Type B pancreatic cell (in vitro differentiated cells): Measurements from ENCODE around the gene CCL7. TPM values are rescaled to one million over a fixed set of nuclear protein-coding genes. Genes with fewer than 3 reads are reported as not detected.

Source experiments
- DNase-seq: peaks from one replicate; pipeline ENCODE4 v3.0.0; 2021; ENCODE audit warnings: mixed read lengths; ENCODE audit not compliant: unreplicated experiment; ENCODE audit errors: extremely low spot score
- H3K27ac Mint-ChIP-seq: 2 replicates; pipeline ENCODE4 v1.8.0; 2021; ENCODE audit warnings: mild to moderate bottlenecking, mixed read lengths
- H3K27me3 Mint-ChIP-seq: 2 replicates; pipeline ENCODE4 v1.8.0; 2021; ENCODE audit warnings: mixed read lengths
- H3K36me3 Mint-ChIP-seq: 2 replicates; pipeline ENCODE4 v1.8.0; 2021; ENCODE audit warnings: mixed read lengths
- H3K4me1 Mint-ChIP-seq: one replicate; pipeline ENCODE4 v1.8.0; 2021; ENCODE audit warnings: mixed read lengths; ENCODE audit not compliant: unreplicated experiment
- H3K4me3 Mint-ChIP-seq: 2 replicates; pipeline ENCODE4 v1.8.0; 2021; ENCODE audit warnings: mild to moderate bottlenecking, mixed read lengths
- H3K9me3 Mint-ChIP-seq: 2 replicates; pipeline ENCODE4 v1.8.0; 2021; ENCODE audit warnings: mixed read lengths
- total RNA-seq: library from RNA; stranded (reverse); gene quantifications from 2 replicates; pipeline ENCODE4 v1.2.1, GENCODE V29; 2021; ENCODE audit warnings: low replicate concordance
- TF ChIP-seq, protein P1 (sequence below): fragments of 200-600 bp; sonication (generic); conservative IDR thresholded peaks from 2 replicates; pipeline ENCODE4 v1.5.0; 2021; ENCODE audit warnings: antibody characterized with exemption, mild to moderate bottlenecking

CCL7 gene
- total RNA-seq, 1 donor from 2014 or later: not detected

DNA sequence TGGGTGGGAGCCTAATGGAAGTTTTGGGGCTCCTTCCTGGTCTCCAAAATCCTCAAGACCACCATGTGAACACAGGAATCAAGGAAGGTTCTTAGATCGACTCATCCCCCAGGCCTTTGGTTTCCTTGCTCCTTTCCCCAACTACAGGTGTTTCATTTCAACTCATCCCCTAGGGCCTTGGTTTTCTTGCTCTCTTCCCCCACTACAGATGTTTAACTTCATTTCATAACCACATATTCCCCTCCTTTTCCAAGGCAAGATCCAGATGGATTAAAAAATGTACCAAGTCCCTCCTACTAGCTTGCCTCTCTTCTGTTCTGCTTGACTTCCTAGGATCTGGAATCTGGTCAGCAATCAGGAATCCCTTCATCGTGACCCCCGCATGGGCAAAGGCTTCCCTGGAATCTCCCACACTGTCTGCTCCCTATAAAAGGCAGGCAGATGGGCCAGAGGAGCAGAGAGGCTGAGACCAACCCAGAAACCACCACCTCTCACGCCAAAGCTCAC, 15.3 kb downstream of the CCL7 start, which contains the start of gene CCL11:
Gene CCL11, plus strand, starts transcription at position 457 of the 507 bp plus-strand sequence. CDS start 67 bp downstream, outside the sequence.
- no peak for DNase-seq
- H3K4me1 Mint-ChIP-seq: no peaks in the 10 kb centered on the region
- peaks cover 61% of the 10 kb centered on the region for H3K27me3 Mint-ChIP-seq
- peaks cover 5% of the 10 kb centered on the region for H3K9me3 Mint-ChIP-seq
- H3K36me3 Mint-ChIP-seq: no peaks in the 10 kb centered on the region
- TF ChIP-seq, protein P1, sequence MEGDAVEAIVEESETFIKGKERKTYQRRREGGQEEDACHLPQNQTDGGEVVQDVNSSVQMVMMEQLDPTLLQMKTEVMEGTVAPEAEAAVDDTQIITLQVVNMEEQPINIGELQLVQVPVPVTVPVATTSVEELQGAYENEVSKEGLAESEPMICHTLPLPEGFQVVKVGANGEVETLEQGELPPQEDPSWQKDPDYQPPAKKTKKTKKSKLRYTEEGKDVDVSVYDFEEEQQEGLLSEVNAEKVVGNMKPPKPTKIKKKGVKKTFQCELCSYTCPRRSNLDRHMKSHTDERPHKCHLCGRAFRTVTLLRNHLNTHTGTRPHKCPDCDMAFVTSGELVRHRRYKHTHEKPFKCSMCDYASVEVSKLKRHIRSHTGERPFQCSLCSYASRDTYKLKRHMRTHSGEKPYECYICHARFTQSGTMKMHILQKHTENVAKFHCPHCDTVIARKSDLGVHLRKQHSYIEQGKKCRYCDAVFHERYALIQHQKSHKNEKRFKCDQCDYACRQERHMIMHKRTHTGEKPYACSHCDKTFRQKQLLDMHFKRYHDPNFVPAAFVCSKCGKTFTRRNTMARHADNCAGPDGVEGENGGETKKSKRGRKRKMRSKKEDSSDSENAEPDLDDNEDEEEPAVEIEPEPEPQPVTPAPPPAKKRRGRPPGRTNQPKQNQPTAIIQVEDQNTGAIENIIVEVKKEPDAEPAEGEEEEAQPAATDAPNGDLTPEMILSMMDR: no peak
- H3K4me3 Mint-ChIP-seq: no peak within 1 kb of the TSS
- no peak within 1 kb of the TSS for H3K27ac Mint-ChIP-seq

DNA sequence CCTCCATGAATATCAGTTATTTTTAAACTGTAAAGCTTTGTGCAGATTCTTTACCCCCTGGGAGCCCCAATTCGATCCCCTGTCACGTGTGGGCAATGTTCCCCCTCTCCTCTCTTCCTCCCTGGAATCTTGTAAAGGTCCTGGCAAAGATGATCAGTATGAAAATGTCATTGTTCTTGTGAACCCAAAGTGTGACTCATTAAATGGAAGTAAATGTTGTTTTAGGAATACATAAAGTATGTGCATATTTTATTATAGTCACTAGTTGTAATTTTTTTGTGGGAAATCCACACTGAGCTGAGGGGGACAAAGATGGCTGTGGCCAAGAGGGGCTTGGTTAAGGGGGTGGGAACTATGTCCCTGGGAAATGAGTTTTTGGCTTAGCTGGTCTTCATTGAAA, 17.9 kb downstream of the CCL7 start:
- DNase-seq: no peak
- Mint-ChIP-seq H3K4me3 (no peak overlapping the region), H3K4me1 (no peaks in the 10 kb centered on the region), H3K36me3 (no peaks in the 10 kb centered on the region), H3K27me3 (peaks cover 45% of the 10 kb centered on the region), H3K9me3 (no peaks in the 10 kb centered on the region), H3K27ac (no peak overlapping the region)
- TF ChIP-seq, protein P1: no peak

DNA sequence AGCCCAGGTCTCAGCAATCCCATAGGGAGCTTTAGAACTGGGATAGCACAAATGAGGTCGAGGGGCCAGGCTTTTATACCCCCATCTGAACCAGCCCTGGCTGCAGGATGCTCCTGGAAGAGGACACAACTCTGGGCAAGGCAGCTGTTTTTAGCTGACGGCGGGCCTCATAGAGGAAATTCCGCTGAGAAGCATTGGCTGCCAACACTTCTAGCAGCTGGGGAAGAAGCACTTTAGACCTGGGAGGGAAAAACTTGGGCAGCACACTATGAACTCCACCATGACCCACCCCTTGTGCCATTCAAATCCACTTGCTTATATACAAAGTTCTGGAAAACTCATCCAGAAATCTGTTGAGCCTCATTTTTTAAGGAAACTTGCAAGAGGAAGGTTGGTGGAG, 20.6 kb downstream of the CCL7 start:
- Mint-ChIP-seq H3K4me3 (no peak overlapping the region), H3K4me1 (no peaks in the 10 kb centered on the region), H3K9me3 (no peaks in the 10 kb centered on the region), H3K36me3 (no peaks in the 10 kb centered on the region), H3K27me3 (peaks cover 33% of the 10 kb centered on the region), H3K27ac (no peak overlapping the region)
- TF ChIP-seq, protein P1: no peak
- no peak for DNase-seq

DNA sequence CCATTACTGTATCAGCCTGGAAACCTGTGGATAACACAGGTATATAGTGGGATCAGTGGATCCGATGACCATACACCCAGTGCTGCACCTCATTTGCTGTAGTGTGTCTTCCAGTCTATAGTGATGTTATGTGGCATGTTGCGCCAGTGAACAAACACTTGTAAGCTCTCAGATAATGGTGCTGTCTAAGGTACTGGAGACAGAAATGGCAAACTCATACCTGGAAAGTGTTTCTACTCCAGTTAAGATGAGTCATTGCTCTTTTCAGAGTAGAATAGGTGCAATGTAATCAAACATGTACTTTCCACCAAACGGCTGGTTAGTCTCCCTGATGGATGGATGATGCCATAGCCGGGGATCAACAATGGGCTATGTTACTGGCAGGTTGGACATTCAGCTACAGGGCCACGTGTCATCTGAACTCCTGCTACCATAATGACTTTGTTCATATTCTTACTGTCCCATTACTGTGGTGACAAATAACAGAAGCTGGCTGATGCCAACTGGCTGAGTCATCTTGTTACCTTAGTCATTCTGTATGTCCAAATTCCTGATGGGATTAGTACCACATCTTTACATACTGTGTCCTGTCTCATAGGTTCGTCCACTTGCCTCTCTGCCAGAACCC, 21.8 kb downstream of the CCL7 start:
- peaks cover 25% of the 10 kb centered on the region for H3K27me3 Mint-ChIP-seq
- H3K9me3 Mint-ChIP-seq: no peaks in the 10 kb centered on the region
- TF ChIP-seq, protein P1: no peak
- H3K4me1 Mint-ChIP-seq: no peaks in the 10 kb centered on the region
- no peaks in the 10 kb centered on the region for H3K36me3 Mint-ChIP-seq
- no peak for DNase-seq
- no peak overlapping the region for H3K4me3 Mint-ChIP-seq
- no peak overlapping the region for H3K27ac Mint-ChIP-seq

DNA sequence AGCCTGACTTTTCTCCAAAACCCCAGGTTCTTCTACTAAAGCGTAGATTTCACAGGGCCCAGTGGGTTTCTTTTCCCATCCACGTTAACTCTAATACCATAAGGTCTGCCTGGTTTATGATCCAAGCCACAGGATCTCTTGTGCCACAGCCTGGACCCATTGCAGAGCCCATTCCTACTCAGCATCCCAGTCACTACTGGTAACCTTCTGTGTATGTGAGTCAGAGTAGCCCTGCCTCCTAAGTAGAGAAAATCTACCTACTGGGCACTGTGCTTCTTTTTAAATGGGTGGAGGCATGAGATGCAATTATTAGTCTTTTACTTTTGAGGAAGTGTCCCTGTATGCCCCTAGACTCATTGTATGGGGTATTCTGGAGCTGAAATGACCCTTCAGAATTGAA, 29.0 kb downstream of the CCL7 start:
- Mint-ChIP-seq H3K36me3 (no peaks in the 10 kb centered on the region), H3K4me3 (no peak overlapping the region), H3K27me3 (no peaks in the 10 kb centered on the region), H3K27ac (no peak overlapping the region), H3K4me1 (no peaks in the 10 kb centered on the region), H3K9me3 (no peaks in the 10 kb centered on the region)
- TF ChIP-seq, protein P1: no peak
- DNase-seq: no peak
